DMS 273 (cell line): ENCODE data around the gene ATP6V1C2.
"Not testable (repeated sequence)": the region's sequence is repeated elsewhere in the genome, so short reads cannot be mapped to it uniquely, and the experiment has no call there.

ENCODE experiments used
- DNase-seq: peaks from one replicate; lab custom pipeline; 2025; ENCODE audit not compliant: unreplicated experiment; lab: John Stamatoyannopoulos, UW

The ATP6V1C2 gene

DNA sequence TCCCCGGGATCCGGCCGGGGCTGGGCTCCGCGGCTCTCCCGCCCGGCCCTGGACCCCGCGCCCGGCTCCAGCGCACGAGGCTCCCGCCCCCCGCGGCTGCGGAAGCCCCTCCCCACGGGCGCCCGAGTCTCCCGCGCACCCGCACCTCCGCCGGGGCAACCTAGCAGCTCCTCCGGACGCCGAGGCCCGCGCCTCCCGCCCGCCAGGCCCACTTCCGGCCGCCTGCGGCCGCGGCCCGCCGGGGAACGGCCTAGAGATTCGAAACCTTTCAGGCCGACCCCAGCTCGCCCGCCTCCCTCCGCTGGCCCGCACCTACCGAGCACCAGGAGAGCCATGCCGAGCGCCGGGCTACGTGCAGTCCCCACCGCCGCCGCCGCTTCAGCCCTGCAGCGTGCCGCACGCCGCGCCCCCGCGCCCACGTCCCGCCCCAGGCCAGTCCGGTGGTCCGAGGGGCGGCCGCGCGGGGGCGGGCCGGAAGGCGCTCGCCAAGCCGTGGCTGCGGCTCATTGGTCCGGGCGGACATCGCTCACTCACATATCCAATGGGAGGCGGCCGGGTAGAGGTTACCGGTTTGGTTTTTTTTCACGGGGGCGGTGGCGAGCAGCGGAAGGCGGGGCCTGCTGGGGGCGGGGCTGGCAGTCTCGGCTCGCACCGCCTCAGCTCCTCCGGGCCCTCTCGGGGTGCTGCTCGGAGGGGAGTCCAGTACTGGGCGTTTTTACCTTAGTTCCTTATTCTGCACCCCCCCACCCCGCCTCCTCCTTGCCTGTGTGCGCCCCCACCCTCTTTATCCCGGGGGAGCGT lies 91.1 kb downstream of the ATP6V1C2 start, which contains the start of gene PDIA6:
PDIA6 (minus strand) TSS at position 424 of the 801 bp plus-strand sequence; CDS start at position 335, 89 bp downstream.
- DNase-seq: peak; percentile 98

DNA sequence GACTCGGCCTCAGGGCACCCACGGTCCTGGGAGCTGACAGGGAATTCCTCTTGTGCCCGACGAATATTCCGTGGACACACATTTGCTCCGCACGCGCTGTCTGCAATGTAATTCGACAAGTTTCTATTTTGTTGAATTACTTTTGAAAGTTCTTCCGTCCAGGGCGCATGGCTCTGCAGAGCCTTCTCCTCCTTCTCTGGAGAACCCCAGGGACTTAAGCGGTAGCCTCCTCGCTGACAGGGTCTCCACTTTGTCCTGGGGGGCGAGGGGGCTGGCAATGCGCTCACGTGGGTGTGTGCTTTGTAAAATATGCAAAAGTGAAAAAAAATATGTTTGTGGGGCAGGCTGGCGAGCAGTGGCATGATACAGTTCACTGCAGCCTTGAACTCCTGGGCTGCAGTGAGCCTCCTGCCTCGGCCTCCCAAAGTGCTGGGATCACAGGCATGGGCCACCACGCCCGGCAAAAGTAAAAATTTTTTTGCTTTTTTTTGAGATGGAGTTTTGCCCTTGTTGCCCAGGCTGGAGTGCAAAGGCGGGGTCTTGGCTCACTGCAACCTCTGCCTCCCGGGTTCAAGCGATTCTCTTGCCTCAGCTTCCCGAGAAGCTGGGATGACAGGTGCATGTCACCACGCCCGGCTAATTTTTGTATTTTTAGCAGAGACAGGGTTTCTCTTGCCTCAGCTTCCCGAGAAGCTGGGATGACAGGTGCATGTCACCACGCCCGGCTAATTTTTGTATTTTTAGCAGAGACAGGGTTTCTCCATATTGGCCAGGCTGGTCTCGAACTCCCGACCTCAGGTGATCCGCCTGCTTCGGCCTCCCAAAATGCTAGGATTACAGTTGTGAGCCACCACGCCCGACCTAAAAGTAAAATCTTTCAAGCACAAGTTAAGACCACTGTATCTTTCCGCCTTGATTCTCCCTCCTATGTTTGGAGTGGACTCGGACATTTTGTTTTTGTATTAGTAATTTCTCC lies 92.0 kb downstream of the ATP6V1C2 start:
- DNase-seq: not testable (repeated sequence)

- DNase-seq: no peak
Measured at GRCh38 chr2:10814142-10814541, 92.7 kb downstream of the ATP6V1C2 start.

GRCh38 chr2:10814571-10815331 lies 93.3 kb downstream of the ATP6V1C2 start:
- DNase-seq: peak; percentile 19

GRCh38 chr2:10817413-10817812 lies 96.0 kb downstream of the ATP6V1C2 start:
- DNase-seq: peak; percentile 28

GRCh38 chr2:10818305-10818704 lies 96.9 kb downstream of the ATP6V1C2 start:
- DNase-seq: not testable (repeated sequence)

DNA sequence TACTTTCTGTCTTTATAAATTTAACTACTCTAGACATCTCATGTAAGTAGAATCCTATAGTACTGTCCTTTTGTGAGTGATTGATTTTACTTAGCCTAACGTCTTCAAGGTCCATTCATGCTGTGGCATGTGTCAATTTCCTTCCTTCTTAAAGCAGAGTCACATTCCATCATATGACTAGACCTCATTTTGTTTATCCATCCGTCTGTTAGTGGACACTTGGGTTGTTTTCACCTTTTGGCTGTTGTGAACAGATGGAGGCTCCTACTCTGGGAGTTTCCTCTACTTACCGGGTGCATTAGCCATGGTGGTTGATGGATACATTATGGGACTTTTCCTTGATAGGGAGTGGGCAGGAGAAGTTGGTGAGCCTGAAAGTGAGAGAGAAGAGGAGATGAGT lies 97.6 kb downstream of the ATP6V1C2 start:
- DNase-seq: no peak

DNA sequence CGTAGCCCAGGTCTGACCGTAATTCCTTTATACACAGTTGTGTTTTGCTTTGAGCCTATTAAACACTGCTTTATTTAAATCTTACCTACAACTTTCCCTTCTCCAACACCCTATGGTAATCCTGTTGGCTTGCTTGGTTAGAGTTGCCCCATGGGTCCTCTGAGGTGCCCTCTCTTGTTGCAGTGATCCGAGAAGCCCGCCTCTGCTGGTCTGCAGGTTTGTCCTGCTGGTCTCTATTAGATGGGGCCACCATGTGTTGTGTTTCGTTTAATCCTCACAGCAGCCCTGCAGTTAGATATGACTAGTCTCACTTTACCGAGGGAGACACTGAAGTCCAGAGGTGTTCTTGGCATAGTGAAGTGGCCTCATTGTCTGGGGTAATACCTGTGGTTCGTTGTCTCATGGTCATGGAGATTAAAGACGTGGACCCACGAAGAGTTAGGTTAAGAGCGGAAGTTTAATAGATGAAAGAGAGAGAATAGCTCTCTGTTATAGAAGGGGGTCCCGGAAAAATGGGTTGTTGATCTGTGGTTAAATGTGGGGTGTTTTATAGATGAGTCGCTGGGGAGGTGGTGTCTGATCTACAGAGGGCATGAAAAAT lies 98.4 kb downstream of the ATP6V1C2 start:
- DNase-seq: no peak

DNA sequence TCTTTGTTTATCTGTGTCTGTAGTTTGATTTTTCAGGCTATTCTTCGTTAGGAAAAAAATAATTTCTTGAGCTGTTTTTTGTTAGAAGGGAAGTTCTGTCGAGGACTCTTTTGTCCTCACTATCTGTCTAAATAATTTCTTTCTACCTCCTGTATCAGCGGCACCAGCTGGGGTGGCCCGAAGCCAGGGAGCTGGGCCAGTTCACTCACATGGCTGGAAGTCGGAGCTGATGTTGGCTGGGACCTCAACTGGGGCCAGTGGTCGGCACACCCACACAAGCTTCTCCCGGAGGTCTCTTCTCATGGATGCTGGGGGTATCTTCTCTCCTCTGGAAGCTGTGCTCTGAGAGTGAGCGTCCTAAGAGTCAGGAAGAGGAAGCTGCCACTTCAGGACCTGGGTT lies 99.1 kb downstream of the ATP6V1C2 start:
- peak; percentile 27 for DNase-seq

DNA sequence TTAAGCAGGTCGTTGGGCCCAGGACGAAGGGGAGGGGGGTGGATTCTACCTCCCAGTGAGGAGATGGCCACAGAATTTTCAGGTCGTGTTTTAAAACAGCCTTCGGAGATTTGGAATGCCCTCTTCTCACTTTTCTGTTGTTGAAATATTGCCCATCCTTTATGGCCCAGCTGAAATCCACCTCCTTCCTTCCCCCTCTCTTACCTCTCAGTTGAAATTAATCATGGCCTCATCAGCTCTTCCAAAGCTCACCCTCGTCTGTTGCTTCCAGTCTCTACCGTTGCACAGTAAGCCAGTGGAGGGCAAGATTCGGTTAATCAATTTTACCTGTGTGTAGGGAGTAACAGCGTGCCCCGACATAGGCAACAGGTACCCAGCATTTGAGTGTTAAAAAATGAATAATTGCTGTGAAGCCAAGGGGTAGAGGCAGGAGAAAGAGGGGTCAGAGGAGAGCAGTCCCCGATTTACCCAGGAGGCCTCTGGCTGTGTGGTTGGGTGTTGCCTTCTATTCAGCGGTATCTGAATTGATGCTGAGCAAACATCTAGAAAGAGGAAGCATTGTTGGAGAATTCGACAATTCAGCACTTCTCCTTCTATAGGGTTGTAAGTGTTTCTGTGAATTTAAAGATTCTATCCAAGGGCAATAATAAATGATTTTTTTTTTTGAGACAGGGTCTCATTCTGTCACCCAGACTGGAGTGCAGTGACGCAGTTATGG lies 99.7 kb downstream of the ATP6V1C2 start:
- DNase-seq: no peak

DNA sequence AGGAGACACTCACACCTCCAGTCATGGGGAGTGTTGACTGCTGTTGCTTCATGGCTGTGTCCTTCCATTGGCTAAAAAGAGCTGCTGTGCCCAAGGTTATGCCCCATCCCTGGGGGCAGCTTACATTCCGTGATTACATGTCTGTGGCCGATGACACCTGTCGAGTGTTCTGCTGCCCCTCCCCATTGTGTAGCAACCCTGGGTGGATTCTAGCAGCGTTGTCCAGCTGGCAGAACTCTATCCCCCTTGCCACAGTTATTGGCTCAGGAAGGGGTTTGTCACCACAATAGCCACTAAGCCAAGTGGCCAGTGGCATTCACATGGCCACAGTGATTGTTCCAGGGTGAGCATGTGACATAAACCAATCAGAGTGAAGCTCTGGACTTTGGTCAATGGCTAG lies 102.8 kb downstream of the ATP6V1C2 start:
- DNase-seq: no peak

DNA sequence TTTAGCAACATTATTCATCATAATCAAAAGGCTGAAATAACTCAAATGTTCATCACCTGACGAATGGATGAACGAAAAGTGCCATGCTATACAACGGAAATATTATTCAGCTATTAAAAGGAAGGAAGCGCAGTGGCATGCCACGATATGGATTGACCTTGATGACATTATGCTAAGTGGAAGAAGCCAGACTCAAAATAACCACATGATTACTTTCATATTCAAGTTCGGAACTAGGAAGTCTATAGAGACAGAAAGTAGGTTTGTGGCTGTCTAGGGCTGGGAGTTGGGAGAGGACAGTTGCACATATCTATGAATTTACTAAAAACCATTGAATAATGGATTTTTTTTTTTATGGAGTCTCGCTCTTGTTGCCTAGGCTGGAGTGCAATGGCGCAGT lies 104.6 kb downstream of the ATP6V1C2 start:
- no peak for DNase-seq

GRCh38 chr2:10826625-10827024 lies 105.2 kb downstream of the ATP6V1C2 start:
- no peak for DNase-seq

- no peak for DNase-seq
Measured at GRCh38 chr2:10828346-10828745, 106.9 kb downstream of the ATP6V1C2 start.

GRCh38 chr2:10829299-10829698 lies 107.9 kb downstream of the ATP6V1C2 start:
- DNase-seq: no peak

DNA sequence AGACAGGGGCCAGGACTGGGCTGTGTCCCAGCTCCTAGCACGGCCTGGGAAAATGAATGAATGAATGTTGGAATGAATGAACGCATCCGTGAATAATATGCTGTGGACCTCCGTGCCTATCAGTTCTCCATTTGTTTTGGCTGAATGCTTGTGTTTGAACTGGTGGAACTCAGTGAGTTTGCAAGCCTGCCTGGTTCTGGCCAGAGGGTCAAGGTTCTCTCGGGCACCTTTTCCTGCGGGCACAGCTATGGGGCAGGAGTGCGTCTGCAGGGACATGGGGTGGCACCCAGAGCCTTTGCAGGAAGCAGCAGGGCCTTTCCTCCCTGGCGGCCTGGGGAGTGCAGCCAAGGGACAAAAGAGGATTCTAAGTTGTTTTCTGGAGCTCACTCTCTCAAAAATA lies 108.8 kb downstream of the ATP6V1C2 start:
- DNase-seq: no peak

DNA sequence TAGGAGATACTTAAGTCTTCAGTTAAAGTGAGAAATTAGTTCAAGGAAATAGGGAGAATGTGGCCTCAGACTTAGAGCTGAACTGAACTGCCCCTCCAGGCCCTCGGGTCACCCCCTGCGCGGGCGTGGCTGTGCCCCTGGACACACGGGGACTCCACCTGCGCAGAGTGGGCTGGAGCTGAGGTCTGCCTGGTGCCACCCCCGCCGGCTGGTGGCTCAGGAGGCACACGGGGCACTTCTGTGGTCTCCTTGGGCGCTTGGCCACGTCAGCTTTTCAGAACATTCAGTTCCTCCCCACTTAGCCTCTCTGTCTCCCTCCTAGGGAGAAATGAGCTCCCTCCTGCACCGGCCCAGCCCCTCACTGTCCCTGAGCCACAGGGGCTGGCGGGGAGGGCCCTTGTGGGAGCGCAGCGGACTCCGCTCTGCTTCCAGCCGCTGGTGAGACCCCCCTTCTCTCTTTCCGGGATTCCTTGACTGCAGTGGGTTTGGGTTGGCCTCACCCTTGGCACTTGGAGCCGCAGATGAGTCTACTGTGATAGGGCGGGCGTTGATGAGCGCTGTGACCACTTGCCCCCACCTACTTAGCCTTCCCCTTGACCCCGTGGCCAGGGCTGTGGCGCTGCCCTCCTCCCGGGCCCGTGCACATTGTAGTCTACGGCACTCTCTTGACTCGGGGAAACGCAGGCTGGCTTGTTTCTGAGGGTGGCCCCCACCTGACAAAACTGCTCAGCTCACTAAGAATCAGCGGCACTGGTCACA lies 109.4 kb downstream of the ATP6V1C2 start:
- DNase-seq: no peak

DNA sequence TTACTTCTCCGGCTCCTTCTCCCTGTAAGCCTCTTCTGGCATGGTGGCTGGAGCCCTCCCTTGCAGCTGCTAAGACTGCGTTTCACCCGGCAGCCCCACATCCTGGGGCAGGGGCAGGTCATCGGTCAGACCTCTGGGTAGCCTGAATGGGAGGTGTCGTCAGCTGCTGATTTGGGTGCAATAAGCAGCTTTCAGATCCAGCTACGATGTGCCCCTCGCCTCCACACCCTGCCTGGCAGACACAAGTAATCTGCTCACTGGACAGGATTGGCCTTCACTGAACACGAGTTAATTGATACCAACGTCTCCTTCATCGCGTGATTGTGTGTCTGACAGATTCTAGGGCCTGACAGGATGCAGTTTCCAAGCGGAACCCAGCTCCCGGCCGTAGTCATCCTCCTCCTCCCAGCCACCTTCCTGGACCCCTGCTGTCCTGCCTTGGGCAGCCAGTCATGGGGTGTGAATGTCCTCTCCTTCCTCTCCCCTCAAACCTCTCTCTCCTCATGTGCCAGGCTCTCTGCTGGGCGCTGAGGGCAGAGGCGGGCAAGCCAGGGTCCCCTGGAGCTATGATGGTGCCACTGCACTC lies 110.1 kb downstream of the ATP6V1C2 start:
- no peak for DNase-seq
